Body of pancreas (tissue), 4 donors: ENCODE measurements around the gene KIFC3.

Experiments
- POLR2A ChIP-seq, 3 donors: fragments of 450-650 bp; IDR thresholded peaks; one replicate each; pipeline ENCODE4 v1.6.1; 2016; ENCODE audit warnings: antibody characterized with exemption in 3 of 3, mild to moderate bottlenecking in 2 of 3
- TF ChIP-seq, protein P1 (sequence below), 7 experiments: fragments of 450-650 bp in 4 of 7; fragments of 200-600 bp in 3 of 7; sonication (generic) in 3 of 7; IDR thresholded peaks; one replicate each; pipeline ENCODE4 v1.5.1; 2016 to 2019; ENCODE audit warnings: antibody characterized with exemption in 7 of 7

DNA sequence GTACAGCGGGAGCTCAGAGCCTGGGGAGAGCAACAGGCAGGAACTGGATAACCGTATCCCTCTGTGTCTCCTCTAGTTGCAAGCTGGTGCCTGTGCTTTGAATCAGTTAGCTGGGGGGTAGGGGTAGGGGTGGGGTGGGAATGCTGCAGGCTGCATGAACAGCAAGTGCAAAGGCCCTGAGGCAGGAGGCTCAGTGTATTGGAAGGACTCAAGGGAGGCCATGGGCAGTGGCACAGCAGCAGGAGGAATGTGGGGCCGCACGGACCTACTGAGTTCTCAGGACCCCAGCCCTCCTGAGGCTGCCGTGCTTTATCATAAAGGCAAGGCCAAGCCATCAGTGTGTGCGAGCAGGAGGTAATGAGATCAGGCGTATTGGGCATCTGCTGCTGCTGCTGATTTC is 63.4 kb downstream of the KIFC3 start:
- TF ChIP-seq, protein P1, sequence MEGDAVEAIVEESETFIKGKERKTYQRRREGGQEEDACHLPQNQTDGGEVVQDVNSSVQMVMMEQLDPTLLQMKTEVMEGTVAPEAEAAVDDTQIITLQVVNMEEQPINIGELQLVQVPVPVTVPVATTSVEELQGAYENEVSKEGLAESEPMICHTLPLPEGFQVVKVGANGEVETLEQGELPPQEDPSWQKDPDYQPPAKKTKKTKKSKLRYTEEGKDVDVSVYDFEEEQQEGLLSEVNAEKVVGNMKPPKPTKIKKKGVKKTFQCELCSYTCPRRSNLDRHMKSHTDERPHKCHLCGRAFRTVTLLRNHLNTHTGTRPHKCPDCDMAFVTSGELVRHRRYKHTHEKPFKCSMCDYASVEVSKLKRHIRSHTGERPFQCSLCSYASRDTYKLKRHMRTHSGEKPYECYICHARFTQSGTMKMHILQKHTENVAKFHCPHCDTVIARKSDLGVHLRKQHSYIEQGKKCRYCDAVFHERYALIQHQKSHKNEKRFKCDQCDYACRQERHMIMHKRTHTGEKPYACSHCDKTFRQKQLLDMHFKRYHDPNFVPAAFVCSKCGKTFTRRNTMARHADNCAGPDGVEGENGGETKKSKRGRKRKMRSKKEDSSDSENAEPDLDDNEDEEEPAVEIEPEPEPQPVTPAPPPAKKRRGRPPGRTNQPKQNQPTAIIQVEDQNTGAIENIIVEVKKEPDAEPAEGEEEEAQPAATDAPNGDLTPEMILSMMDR (IDR thresholded peaks at IDR 0.05), result no peak
- no peak for TF ChIP-seq POLR2A (IDR thresholded peaks at IDR 0.05)
